ENCODE data around the gene SORBS2.

SORBS2 gene

GRCh38 chr4:185723631-185724260 lies 88.2 kb downstream of the SORBS2 start:
- no peak overlapping the region for H3K27ac ChIP-seq
- no peak for TF ChIP-seq ZFX (IDR thresholded peaks at IDR 0.05; ENCODE audit: borderline replicate concordance)
- TF ChIP-seq CTCF (IDR thresholded peaks at IDR 0.05): no peak

- no peak for TF ChIP-seq CTCF (IDR thresholded peaks at IDR 0.05)
- H3K27ac ChIP-seq: no peak overlapping the region
These were observed 90.0 kb downstream of the SORBS2 start for GRCh38 chr4:185722029-185722316.

- TF ChIP-seq ZFX (IDR thresholded peaks at IDR 0.05; ENCODE audit: borderline replicate concordance): no peak
- TF ChIP-seq CTCF (IDR thresholded peaks at IDR 0.05): no peak
- H3K27ac ChIP-seq: no peak overlapping the region
These were observed 90.6 kb downstream of the SORBS2 start for GRCh38 chr4:185721190-185722028.

- no peak overlapping the region for H3K27ac ChIP-seq
- no peak for TF ChIP-seq CTCF (IDR thresholded peaks at IDR 0.05)
- no peak for TF ChIP-seq ZFX (IDR thresholded peaks at IDR 0.05; ENCODE audit: borderline replicate concordance)
These were observed 92.5 kb downstream of the SORBS2 start for GRCh38 chr4:185719500-185719858.

GRCh38 chr4:185718578-185719499 lies 93.2 kb downstream of the SORBS2 start:
- no peak overlapping the region for H3K27ac ChIP-seq
- no peak for TF ChIP-seq CTCF (IDR thresholded peaks at IDR 0.05)
- no peak for TF ChIP-seq ZFX (IDR thresholded peaks at IDR 0.05; ENCODE audit: borderline replicate concordance)

GRCh38 chr4:185717377-185717741 lies 94.6 kb downstream of the SORBS2 start:
- no peak overlapping the region for H3K27ac ChIP-seq
- no peak for TF ChIP-seq ZFX (IDR thresholded peaks at IDR 0.05; ENCODE audit: borderline replicate concordance)

- no peak overlapping the region for H3K27ac ChIP-seq
- TF ChIP-seq ZFX (IDR thresholded peaks at IDR 0.05; ENCODE audit: borderline replicate concordance) (no peak), CTCF (IDR thresholded peaks at IDR 0.05) (no peak)
These were observed 95.2 kb downstream of the SORBS2 start for GRCh38 chr4:185716577-185717376.
